Measurements from ENCODE around the gene TMSB10. TPM values are rescaled to one million over a fixed set of nuclear protein-coding genes. Genes with fewer than 3 reads are reported as not detected.

TMSB10 gene
- total and polyA plus RNA-seq, 2 of the 13 experiments (the other 11 are each of a cell fraction or from before 2014, with no cell fraction given): 665 to 708 TPM

DNA sequence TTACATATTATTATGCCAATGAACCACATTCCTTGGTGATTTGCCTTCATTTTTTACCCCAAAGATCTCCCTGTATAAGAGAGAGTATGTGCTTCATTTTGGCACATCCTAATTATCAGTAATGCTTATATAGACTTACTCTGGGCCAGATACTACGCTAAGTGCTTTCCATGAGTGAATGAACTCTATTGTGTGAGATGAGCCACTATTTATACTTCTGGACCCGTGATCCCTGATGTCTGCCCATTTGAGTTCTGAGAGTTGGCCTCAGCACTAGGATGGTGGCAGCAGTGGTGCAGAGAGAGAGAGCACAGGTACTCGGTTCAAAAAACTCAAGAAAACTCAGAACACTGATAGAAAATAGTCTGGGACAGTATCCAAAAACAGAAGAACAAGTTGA, 48.1 kb downstream of the TMSB10 start (continued):
- 0 out of 2 replicates have a peak, but pooled peaks have one; percentile 6 for TF ChIP-seq PAXIP1 (CRISPR knock-in tag; conservative IDR thresholded peaks at IDR 0.05)
- TF ChIP-seq MIXL1 (CRISPR knock-in tag; IDR thresholded peaks at IDR 0.05): no peak
- no peak for TF ChIP-seq ZNF891 (CRISPR knock-in tag; IDR thresholded peaks at IDR 0.05)
- TF ChIP-seq, protein P1, sequence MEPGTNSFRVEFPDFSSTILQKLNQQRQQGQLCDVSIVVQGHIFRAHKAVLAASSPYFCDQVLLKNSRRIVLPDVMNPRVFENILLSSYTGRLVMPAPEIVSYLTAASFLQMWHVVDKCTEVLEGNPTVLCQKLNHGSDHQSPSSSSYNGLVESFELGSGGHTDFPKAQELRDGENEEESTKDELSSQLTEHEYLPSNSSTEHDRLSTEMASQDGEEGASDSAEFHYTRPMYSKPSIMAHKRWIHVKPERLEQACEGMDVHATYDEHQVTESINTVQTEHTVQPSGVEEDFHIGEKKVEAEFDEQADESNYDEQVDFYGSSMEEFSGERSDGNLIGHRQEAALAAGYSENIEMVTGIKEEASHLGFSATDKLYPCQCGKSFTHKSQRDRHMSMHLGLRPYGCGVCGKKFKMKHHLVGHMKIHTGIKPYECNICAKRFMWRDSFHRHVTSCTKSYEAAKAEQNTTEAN (CRISPR knock-in tag; conservative IDR thresholded peaks at IDR 0.05): 0 out of 2 replicates have a peak, but pooled peaks have one; percentile 30

- in situ Hi-C loops (cut with HindIII; ENCODE audit: extremely low pct_ligation_motif_present, low pct_unique_long_range_greater_than_20kb) (no loop called here), intact Hi-C loops (cut with micrococcal nuclease; ENCODE audit: unreplicated experiment) (loop anchor here (1.0 kb wide), 1 partner anchor 9 kb away; no protein-coding TSS in a partner anchor)
- POLR2A ChIA-PET: interaction anchor here (0.8 to 1.4 kb wide), 5 partner anchors 8 to 34 kb away, joined by 3 to 7 read pairs (median 4); partner anchors contain the start of gene KCMF1
- peak overlapping the region; percentile 33 for H3K9ac ChIP-seq (ENCODE audit: insufficient read depth, low read depth, low read length)
- CTCF ChIA-PET (ENCODE audit: low intra/inter-chr PET ratio, low total read pairs): no interaction called here
- peaks cover 58% of the 10 kb centered on the region for H3K4me1 ChIP-seq (ENCODE audit: insufficient read depth, low read length)
- no TSS peak for BruUV-seq (replicated peaks)
- 35% methylated on average over 6 of the region's 6 CpGs for whole genome bisulfite sequencing (ENCODE audit: low lambda C conversion rate)
- FAIRE-seq: peak; percentile 30
- H3K36me3 ChIP-seq (replicated peaks in 1 of 2; ENCODE audit: control insufficient read depth in 1 of 2, insufficient read depth in 2 of 2, low read length in 2 of 2): no peaks in the 10 kb centered on the region
- H3K4me2 ChIP-seq (ENCODE audit: low read depth, low read length): peak overlapping the region; percentile 65
- no peaks in the 10 kb centered on the region; a peak in 1 of 5 replicates for H3K27me3 ChIP-seq (ENCODE audit: control insufficient read depth in 1 of 2, insufficient read depth in 2 of 2, low read length in 2 of 2)
- no peaks in the 10 kb centered on the region for H4K20me1 ChIP-seq (ENCODE audit: insufficient read depth, low read length)
- no peaks in the 10 kb centered on the region for H3K79me2 ChIP-seq (ENCODE audit: insufficient read depth, low read length)
- H2AFZ ChIP-seq (ENCODE audit: low read length): no peak overlapping the region
- ATAC-seq: peak; percentile 87
- H3K4me3 ChIP-seq (replicated peaks in 1 of 3; ENCODE audit: insufficient read depth in 1 of 3, low read depth in 2 of 3, low read length in 3 of 3): peak overlapping the region in 1 of 3 experiments; percentile 22; a peak in 1 of 6 replicates
- peak; percentile 84 for DNase-seq (ENCODE audit: low spot score)
- peak overlapping the region; percentile 66 for H3K27ac ChIP-seq (ENCODE audit: extremely low read length, insufficient read depth, low read length)
- no peaks in the 10 kb centered on the region for H3K9me3 ChIP-seq (ENCODE audit: low read length)
- TF ChIP-seq, protein P2, sequence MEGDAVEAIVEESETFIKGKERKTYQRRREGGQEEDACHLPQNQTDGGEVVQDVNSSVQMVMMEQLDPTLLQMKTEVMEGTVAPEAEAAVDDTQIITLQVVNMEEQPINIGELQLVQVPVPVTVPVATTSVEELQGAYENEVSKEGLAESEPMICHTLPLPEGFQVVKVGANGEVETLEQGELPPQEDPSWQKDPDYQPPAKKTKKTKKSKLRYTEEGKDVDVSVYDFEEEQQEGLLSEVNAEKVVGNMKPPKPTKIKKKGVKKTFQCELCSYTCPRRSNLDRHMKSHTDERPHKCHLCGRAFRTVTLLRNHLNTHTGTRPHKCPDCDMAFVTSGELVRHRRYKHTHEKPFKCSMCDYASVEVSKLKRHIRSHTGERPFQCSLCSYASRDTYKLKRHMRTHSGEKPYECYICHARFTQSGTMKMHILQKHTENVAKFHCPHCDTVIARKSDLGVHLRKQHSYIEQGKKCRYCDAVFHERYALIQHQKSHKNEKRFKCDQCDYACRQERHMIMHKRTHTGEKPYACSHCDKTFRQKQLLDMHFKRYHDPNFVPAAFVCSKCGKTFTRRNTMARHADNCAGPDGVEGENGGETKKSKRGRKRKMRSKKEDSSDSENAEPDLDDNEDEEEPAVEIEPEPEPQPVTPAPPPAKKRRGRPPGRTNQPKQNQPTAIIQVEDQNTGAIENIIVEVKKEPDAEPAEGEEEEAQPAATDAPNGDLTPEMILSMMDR (CRISPR knock-in tag; IDR thresholded peaks at IDR 0.05): peak; percentile 21; the same call in 1 of the 2 replicates
- TF ChIP-seq, protein P3, sequence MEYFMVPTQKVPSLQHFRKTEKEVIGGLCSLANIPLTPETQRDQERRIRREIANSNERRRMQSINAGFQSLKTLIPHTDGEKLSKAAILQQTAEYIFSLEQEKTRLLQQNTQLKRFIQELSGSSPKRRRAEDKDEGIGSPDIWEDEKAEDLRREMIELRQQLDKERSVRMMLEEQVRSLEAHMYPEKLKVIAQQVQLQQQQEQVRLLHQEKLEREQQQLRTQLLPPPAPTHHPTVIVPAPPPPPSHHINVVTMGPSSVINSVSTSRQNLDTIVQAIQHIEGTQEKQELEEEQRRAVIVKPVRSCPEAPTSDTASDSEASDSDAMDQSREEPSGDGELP (IDR thresholded peaks at IDR 0.05; ENCODE audit: borderline replicate concordance, low read depth): peak; percentile 96
- TF ChIP-seq HNF4G (IDR thresholded peaks at IDR 0.05; ENCODE audit: borderline replicate concordance, low read depth, low read length) (no peak), HNF4G (CRISPR knock-in tag; IDR thresholded peaks at IDR 0.05; ENCODE audit: borderline replicate concordance, low read depth) (peak; percentile 52; the same call in 1 of the 2 replicates), ARNT (IDR thresholded peaks at IDR 0.05) (no peak), ZNF674 (CRISPR knock-in tag; IDR thresholded peaks at IDR 0.05; ENCODE audit: low read depth) (no peak), THAP9 (CRISPR knock-in tag; IDR thresholded peaks at IDR 0.05; ENCODE audit: borderline replicate concordance) (0 out of 2 replicates have a peak, but pooled peaks have one; percentile 40), TBX2 (CRISPR knock-in tag; IDR thresholded peaks at IDR 0.05; ENCODE audit: borderline replicate concordance) (0 out of 2 replicates have a peak, but pooled peaks have one; percentile 48)
These were observed 48.9 kb downstream of the TMSB10 start for GRCh38 chr2:84954329-84954728.

All from HepG2 (cell line).